ENCODE data around the gene AAK1. TPM values are rescaled to one million over a fixed set of nuclear protein-coding genes. Genes with fewer than 3 reads are reported as not detected.

AAK1 gene
- polyA plus RNA-seq, 1 of the 3 experiments (the other 2 are of a cell fraction), result 13.4 TPM

DNA sequence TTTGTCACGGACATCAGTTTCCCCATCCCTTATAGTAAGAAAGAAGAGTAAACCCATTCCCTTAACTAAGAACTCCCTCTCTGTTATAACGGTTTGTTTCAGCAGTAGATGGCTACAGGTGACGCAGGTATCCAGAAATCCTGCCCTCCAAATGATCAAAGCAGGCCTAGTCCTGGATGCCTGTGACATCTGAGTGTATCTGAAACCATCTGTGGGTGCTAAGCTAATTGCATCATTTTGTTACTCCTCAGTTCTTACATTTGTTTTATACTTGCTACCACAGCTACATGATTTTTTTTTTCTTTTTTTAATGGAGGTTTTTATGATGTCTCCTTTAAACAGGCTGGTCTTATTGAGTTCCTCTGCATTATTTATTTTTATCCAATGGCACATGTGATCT is 55.1 kb downstream of the AAK1 start:
- Histone ChIP-seq H4K20me1 (ENCODE audit: insufficient read depth) (peaks cover 46% of the 10 kb centered on the region), H3K9me3 (no peaks in the 10 kb centered on the region), H3K27ac (ENCODE audit: low read depth in 2 of 2, low read length in 1 of 2) (no peak overlapping the region), H3K79me2 (ENCODE audit: insufficient read depth) (peaks cover 93% of the 10 kb centered on the region), H3K4me3 (ENCODE audit: low read depth in 2 of 2, low read length in 1 of 2) (no peak overlapping the region), H3K9ac (no peak overlapping the region), H3K36me3 (replicated peaks in 1 of 2; ENCODE audit: control insufficient read depth in 1 of 2, insufficient read depth in 2 of 2, low read length in 1 of 2) (no peaks in the 10 kb centered on the region), H3K9me2 (no peaks in the 10 kb centered on the region), H3F3A (replicated peaks; ENCODE audit: insufficient read depth) (peaks cover under 1% of the 10 kb centered on the region), H3K4me2 (no peak overlapping the region), H2AFZ (ENCODE audit: low read depth) (no peak overlapping the region), H3K4me1 (ENCODE audit: control insufficient read depth in 1 of 2, insufficient read depth in 2 of 2, low read depth in 1 of 2, low read length in 1 of 2) (peaks cover 0 to 16% of the 10 kb centered on the region in 2 experiments; a peak in 2 of 4 replicates), H3K27me3 (ENCODE audit: insufficient read depth) (no peaks in the 10 kb centered on the region)
- WGBS (ENCODE audit: low lambda C conversion rate), result 98% methylated on average over 3 of the region's 3 CpGs
- TF ChIP-seq, protein P1, sequence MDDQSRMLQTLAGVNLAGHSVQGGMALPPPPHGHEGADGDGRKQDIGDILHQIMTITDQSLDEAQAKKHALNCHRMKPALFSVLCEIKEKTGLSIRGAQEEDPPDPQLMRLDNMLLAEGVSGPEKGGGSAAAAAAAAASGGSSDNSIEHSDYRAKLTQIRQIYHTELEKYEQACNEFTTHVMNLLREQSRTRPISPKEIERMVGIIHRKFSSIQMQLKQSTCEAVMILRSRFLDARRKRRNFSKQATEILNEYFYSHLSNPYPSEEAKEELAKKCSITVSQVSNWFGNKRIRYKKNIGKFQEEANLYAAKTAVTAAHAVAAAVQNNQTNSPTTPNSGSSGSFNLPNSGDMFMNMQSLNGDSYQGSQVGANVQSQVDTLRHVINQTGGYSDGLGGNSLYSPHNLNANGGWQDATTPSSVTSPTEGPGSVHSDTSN (IDR thresholded peaks at IDR 0.05), result no peak
- TF ChIP-seq SMC3 (IDR thresholded peaks at IDR 0.05; ENCODE audit: low read depth, low read length), result no peak
- TF ChIP-seq FOXJ3 (CRISPR knock-in tag; IDR thresholded peaks at IDR 0.05), result no peak
- TF ChIP-seq CHD2 (IDR thresholded peaks at IDR 0.05; ENCODE audit: low read length, partially characterized antibody), result no peak
- no peak for TF ChIP-seq TCF12 (IDR thresholded peaks at IDR 0.05)
- TF ChIP-seq YY1 (IDR thresholded peaks at IDR 0.05; ENCODE audit: low read depth), result no peak
- no peak for TF ChIP-seq GABPA (IDR thresholded peaks at IDR 0.05; ENCODE audit: low read depth)
- TF ChIP-seq, protein P2, sequence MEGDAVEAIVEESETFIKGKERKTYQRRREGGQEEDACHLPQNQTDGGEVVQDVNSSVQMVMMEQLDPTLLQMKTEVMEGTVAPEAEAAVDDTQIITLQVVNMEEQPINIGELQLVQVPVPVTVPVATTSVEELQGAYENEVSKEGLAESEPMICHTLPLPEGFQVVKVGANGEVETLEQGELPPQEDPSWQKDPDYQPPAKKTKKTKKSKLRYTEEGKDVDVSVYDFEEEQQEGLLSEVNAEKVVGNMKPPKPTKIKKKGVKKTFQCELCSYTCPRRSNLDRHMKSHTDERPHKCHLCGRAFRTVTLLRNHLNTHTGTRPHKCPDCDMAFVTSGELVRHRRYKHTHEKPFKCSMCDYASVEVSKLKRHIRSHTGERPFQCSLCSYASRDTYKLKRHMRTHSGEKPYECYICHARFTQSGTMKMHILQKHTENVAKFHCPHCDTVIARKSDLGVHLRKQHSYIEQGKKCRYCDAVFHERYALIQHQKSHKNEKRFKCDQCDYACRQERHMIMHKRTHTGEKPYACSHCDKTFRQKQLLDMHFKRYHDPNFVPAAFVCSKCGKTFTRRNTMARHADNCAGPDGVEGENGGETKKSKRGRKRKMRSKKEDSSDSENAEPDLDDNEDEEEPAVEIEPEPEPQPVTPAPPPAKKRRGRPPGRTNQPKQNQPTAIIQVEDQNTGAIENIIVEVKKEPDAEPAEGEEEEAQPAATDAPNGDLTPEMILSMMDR (IDR thresholded peaks at IDR 0.05), result no peak
- no peak for TF ChIP-seq SIN3A (IDR thresholded peaks at IDR 0.05; ENCODE audit: borderline replicate concordance, low read depth, low read length)
- TF ChIP-seq, protein P3, sequence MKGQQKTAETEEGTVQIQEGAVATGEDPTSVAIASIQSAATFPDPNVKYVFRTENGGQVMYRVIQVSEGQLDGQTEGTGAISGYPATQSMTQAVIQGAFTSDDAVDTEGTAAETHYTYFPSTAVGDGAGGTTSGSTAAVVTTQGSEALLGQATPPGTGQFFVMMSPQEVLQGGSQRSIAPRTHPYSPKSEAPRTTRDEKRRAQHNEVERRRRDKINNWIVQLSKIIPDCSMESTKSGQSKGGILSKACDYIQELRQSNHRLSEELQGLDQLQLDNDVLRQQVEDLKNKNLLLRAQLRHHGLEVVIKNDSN (IDR thresholded peaks at IDR 0.05; ENCODE audit: borderline replicate concordance, low read depth), result no peak
- no peak for TF ChIP-seq MEF2A (IDR thresholded peaks at IDR 0.05; ENCODE audit: borderline replicate concordance, low read depth)
- ChIA-PET POLR2A (no interaction called here), CTCF (interaction anchor here (1.2 to 1.5 kb wide), 2 partner anchors 24 to 136 kb away, joined by 3 to 7 read pairs; no protein-coding TSS in a partner anchor)
- DNase-seq, result no peak

DNA sequence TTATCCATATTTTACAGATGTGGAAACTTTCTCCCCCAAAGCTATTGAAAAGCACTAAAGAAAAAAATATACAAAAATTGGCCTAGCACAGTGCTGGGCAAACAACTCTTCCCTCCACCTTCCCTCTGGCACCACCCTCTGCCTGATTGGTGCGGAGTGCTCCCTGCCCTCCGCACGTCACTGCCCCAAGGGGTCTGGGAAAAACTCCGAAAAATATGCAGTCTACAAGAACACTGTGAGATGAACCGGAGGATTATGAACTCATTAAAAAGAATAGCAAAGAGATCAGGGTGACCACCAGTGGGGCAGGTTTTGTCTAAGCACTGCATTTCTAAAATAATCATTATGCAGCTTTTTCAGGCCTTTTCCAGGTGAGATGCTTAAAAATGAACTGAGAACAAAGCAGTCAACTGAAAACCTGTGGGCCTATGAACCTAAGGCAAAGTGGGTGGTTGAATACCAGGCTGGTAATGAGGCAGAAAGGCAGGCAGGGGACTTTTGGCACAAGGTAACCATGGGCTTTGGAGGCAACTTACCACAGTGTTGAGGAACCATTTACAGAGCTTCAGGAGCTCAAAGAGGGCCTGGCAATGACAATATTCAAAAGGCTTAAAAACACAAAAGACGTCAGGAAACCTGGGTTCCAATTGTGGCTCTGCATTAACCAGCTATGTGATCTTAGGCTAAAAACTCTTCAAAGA is 57.5 kb downstream of the AAK1 start:
- no peaks in the 10 kb centered on the region for H3K9me3 ChIP-seq
- H3K4me1 ChIP-seq (ENCODE audit: control insufficient read depth in 1 of 2, insufficient read depth in 2 of 2, low read depth in 1 of 2, low read length in 1 of 2), result peaks cover 6 to 36% of the 10 kb centered on the region in 2 experiments; a peak in 2 of 4 replicates
- no peak overlapping the region for H3K4me2 ChIP-seq
- peaks cover 69% of the 10 kb centered on the region for H4K20me1 ChIP-seq (ENCODE audit: insufficient read depth)
- no peak overlapping the region for H3K4me3 ChIP-seq (ENCODE audit: low read depth in 2 of 2, low read length in 1 of 2)
- no peak for DNase-seq
- H3K9ac ChIP-seq, result no peak overlapping the region
- H3K79me2 ChIP-seq (ENCODE audit: insufficient read depth), result peaks cover 95% of the 10 kb centered on the region
- no peaks in the 10 kb centered on the region for H3K9me2 ChIP-seq
- WGBS (ENCODE audit: low lambda C conversion rate), result 99% methylated on average over 6 of the region's 6 CpGs
- H3K36me3 ChIP-seq (replicated peaks in 1 of 2; ENCODE audit: control insufficient read depth in 1 of 2, insufficient read depth in 2 of 2, low read length in 1 of 2), result no peaks in the 10 kb centered on the region
- ChIA-PET POLR2A (interaction anchor here (0.5 kb wide), 1 partner anchor 10 kb away, joined by 3 read pairs; no protein-coding TSS in a partner anchor), CTCF (interaction anchor here (0.9 to 1.5 kb wide), 3 partner anchors 18 to 139 kb away, joined by 3 to 7 read pairs (median 5); no protein-coding TSS in a partner anchor)
- no peaks in the 10 kb centered on the region for H3K27me3 ChIP-seq (ENCODE audit: insufficient read depth)
- no peak for TF ChIP-seq JUND (IDR thresholded peaks at IDR 0.05)
- no peak for TF ChIP-seq SMC3 (IDR thresholded peaks at IDR 0.05; ENCODE audit: low read depth, low read length)
- TF ChIP-seq, protein P2 (IDR thresholded peaks at IDR 0.05), result no peak
- TF ChIP-seq MXI1 (IDR thresholded peaks at IDR 0.05; ENCODE audit: low read depth, low read length), result no peak
- no peak for TF ChIP-seq NFIC (IDR thresholded peaks at IDR 0.05; ENCODE audit: borderline replicate concordance)
- TF ChIP-seq, protein P4, sequence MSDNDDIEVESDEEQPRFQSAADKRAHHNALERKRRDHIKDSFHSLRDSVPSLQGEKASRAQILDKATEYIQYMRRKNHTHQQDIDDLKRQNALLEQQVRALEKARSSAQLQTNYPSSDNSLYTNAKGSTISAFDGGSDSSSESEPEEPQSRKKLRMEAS (IDR thresholded peaks at IDR 0.05; ENCODE audit: low read depth), result no peak
- no peak for TF ChIP-seq TCF12 (IDR thresholded peaks at IDR 0.05)
- H2AFZ ChIP-seq (ENCODE audit: low read depth), result no peak overlapping the region
- H3K27ac ChIP-seq (ENCODE audit: low read depth in 2 of 2, low read length in 1 of 2), result no peak overlapping the region
- H3F3A ChIP-seq (replicated peaks; ENCODE audit: insufficient read depth), result peaks cover 21% of the 10 kb centered on the region
